ENCODE data around the gene FRMPD4.

Gene FRMPD4

GRCh38 chrX:12206413-12206812 is 68.1 kb downstream of the FRMPD4 start:
- H3K79me2 ChIP-seq (ENCODE audit: insufficient read depth, low read length): no peaks in the 10 kb centered on the region
- H3K36me3 ChIP-seq (ENCODE audit: insufficient read depth, low read length): no peaks in the 10 kb centered on the region
- H3K9ac ChIP-seq (ENCODE audit: low read length): no peak overlapping the region
- H3K4me1 ChIP-seq (ENCODE audit: insufficient read depth, low read length, severe bottlenecking): no peaks in the 10 kb centered on the region
- H3F3A ChIP-seq (ENCODE audit: insufficient read depth, low read length): no peaks in the 10 kb centered on the region
- no peak overlapping the region for H3K4me2 ChIP-seq (ENCODE audit: low read length)
- H3K4me3 ChIP-seq (ENCODE audit: low read depth, low read length, poor library complexity, severe bottlenecking): no peak overlapping the region
- H4K20me1 ChIP-seq (ENCODE audit: insufficient read depth, low read length): no peaks in the 10 kb centered on the region
- no peaks in the 10 kb centered on the region for H3K9me2 ChIP-seq (ENCODE audit: low read depth, low read length)
- H3K9me3 ChIP-seq (ENCODE audit: low read length): no peaks in the 10 kb centered on the region
- TF ChIP-seq EZH2 (IDR thresholded peaks at IDR 0.05; ENCODE audit: borderline replicate concordance, low read length) (no peak), CTCF (IDR thresholded peaks at IDR 0.05; ENCODE audit: low read length) (no peak)
- no peaks in the 10 kb centered on the region for H3K27me3 ChIP-seq (ENCODE audit: insufficient read depth, low read length)
- H3K27ac ChIP-seq (ENCODE audit: low read depth, low read length, poor library complexity, severe bottlenecking): no peak overlapping the region
- H2AFZ ChIP-seq (ENCODE audit: low read length): no peak overlapping the region

- TF ChIP-seq CTCF (IDR thresholded peaks at IDR 0.05; ENCODE audit: low read length) (no peak), EZH2 (IDR thresholded peaks at IDR 0.05; ENCODE audit: borderline replicate concordance, low read length) (no peak)
- no peaks in the 10 kb centered on the region for H3K4me1 ChIP-seq (ENCODE audit: insufficient read depth, low read length, severe bottlenecking)
- H3K36me3 ChIP-seq (ENCODE audit: insufficient read depth, low read length): no peaks in the 10 kb centered on the region
- H3K9ac ChIP-seq (ENCODE audit: low read length): no peak overlapping the region
- H3K27me3 ChIP-seq (ENCODE audit: insufficient read depth, low read length): no peaks in the 10 kb centered on the region
- no peak overlapping the region for H3K4me3 ChIP-seq (ENCODE audit: low read depth, low read length, poor library complexity, severe bottlenecking)
- H3K9me2 ChIP-seq (ENCODE audit: low read depth, low read length): no peaks in the 10 kb centered on the region
- no peak overlapping the region for H3K4me2 ChIP-seq (ENCODE audit: low read length)
- H3K79me2 ChIP-seq (ENCODE audit: insufficient read depth, low read length): no peaks in the 10 kb centered on the region
- H3K9me3 ChIP-seq (ENCODE audit: low read length): no peaks in the 10 kb centered on the region
- no peak overlapping the region for H2AFZ ChIP-seq (ENCODE audit: low read length)
- H3K27ac ChIP-seq (ENCODE audit: low read depth, low read length, poor library complexity, severe bottlenecking): no peak overlapping the region
- H3F3A ChIP-seq (ENCODE audit: insufficient read depth, low read length): no peaks in the 10 kb centered on the region
- H4K20me1 ChIP-seq (ENCODE audit: insufficient read depth, low read length): no peaks in the 10 kb centered on the region
These were observed 72.0 kb downstream of the FRMPD4 start for GRCh38 chrX:12210196-12210815.

- no peak overlapping the region for H3K9ac ChIP-seq (ENCODE audit: low read length)
These were observed 72.7 kb downstream of the FRMPD4 start for GRCh38 chrX:12210971-12211370.

More at GRCh38 chrX:12210971-12211370, 72.7 kb downstream of the FRMPD4 start:
- no peak overlapping the region for H3K27ac ChIP-seq (ENCODE audit: low read depth, low read length, poor library complexity, severe bottlenecking)
- no peaks in the 10 kb centered on the region for H3K9me3 ChIP-seq (ENCODE audit: low read length)
- no peak for TF ChIP-seq EZH2 (IDR thresholded peaks at IDR 0.05; ENCODE audit: borderline replicate concordance, low read length)
- no peak for TF ChIP-seq CTCF (IDR thresholded peaks at IDR 0.05; ENCODE audit: low read length)
- H2AFZ ChIP-seq (ENCODE audit: low read length): no peak overlapping the region
- no peaks in the 10 kb centered on the region for H4K20me1 ChIP-seq (ENCODE audit: insufficient read depth, low read length)
- H3K4me2 ChIP-seq (ENCODE audit: low read length): no peak overlapping the region
- no peaks in the 10 kb centered on the region for H3F3A ChIP-seq (ENCODE audit: insufficient read depth, low read length)
- no peaks in the 10 kb centered on the region for H3K27me3 ChIP-seq (ENCODE audit: insufficient read depth, low read length)
- no peaks in the 10 kb centered on the region for H3K36me3 ChIP-seq (ENCODE audit: insufficient read depth, low read length)
- H3K4me3 ChIP-seq (ENCODE audit: low read depth, low read length, poor library complexity, severe bottlenecking): no peak overlapping the region
- no peaks in the 10 kb centered on the region for H3K79me2 ChIP-seq (ENCODE audit: insufficient read depth, low read length)
- no peaks in the 10 kb centered on the region for H3K9me2 ChIP-seq (ENCODE audit: low read depth, low read length)
- H3K4me1 ChIP-seq (ENCODE audit: insufficient read depth, low read length, severe bottlenecking): no peaks in the 10 kb centered on the region
